ENCODE measurements around the gene TCF20. TPM values are rescaled to one million over a fixed set of nuclear protein-coding genes. Genes with fewer than 3 reads are reported as not detected.

Gene TCF20
- total RNA-seq, 4 donors from 2014 or later, result 9.9 to 14.4 (median 12.4) TPM

DNA sequence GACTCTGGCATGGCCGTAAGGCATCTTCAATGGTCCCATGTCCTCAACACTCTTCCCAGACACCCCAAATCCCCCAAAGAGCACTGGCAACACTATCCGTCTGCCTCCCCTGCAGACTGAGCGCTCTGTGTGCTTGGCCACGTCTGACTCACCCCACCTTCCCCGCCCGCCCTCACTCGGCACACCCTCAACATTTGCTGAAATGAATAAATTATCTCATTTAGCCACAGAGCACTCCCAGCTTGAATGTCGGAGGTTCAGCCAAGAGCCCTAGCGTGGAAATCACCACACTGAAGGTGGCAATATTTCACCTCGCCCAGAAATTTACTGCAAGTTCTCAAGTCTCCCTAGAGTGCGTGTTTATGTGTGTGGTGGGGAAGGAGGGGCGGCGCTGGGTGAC is 46.6 kb upstream of the TCF20 start:
- Histone ChIP-seq H3K9me3 (no peaks in the 10 kb centered on the region), H3K4me1 (no peaks in the 10 kb centered on the region), H3K36me3 (no peaks in the 10 kb centered on the region), H3K27me3 (peaks cover 13 to 21% (median 17%) of the 10 kb centered on the region in 3 donors), H3K27ac (no peak overlapping the region), H3K4me3 (no peak overlapping the region)
- in situ Hi-C loops (cut with MboI; ENCODE audit: low sequenced_read_pairs in 4 of 4), result no loop called here
- no peak for TF ChIP-seq CTCF (IDR thresholded peaks at IDR 0.05 in 4 of 5, conservative IDR thresholded peaks at IDR 0.05 in 1 of 5)
- TF ChIP-seq POLR2A (IDR thresholded peaks at IDR 0.05), result no peak
- intact Hi-C loops (cut with DNase I; ENCODE audit: low total_unique reads), result no loop called here
- DNase-seq (no peak), ATAC-seq (no peak)

DNA sequence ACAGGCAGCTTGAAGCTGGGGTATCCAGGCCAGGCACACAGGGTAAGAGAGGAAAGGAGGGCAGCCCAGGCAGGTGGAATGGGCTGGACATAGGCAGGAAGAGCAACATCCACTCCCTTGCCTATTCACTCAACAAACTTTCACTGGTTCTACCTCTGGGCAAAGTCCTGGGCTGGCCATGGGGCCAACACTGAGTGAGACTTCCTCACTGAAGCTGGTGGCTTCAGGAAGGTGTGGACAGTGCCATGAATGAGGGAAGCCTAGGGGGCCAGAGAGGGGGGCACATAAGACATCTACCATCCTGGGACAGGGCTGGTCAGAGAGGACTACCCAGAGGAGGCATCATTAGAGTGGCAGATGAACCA is 44.9 kb upstream of the TCF20 start:
- in situ Hi-C loops (cut with MboI; ENCODE audit: low sequenced_read_pairs in 4 of 4), result no loop called here

GRCh38 chr22:42314709-42315391 is 44.4 kb upstream of the TCF20 start:
- TF ChIP-seq CTCF (IDR thresholded peaks at IDR 0.05 in 4 of 5, conservative IDR thresholded peaks at IDR 0.05 in 1 of 5) (no peak), POLR2A (IDR thresholded peaks at IDR 0.05) (no peak)
- H3K27me3 ChIP-seq, result peaks cover 16 to 29% (median 21%) of the 10 kb centered on the region in 3 donors
- H3K27ac ChIP-seq, result no peak overlapping the region
- ATAC-seq (no peak), DNase-seq (no peak)
- H3K36me3 ChIP-seq, result no peaks in the 10 kb centered on the region
- H3K4me1 ChIP-seq, result no peaks in the 10 kb centered on the region
- no peak overlapping the region for H3K4me3 ChIP-seq
- intact Hi-C loops (cut with DNase I; ENCODE audit: low total_unique reads), result no loop called here
- H3K9me3 ChIP-seq, result no peaks in the 10 kb centered on the region
- in situ Hi-C loops (cut with MboI; ENCODE audit: low sequenced_read_pairs in 4 of 4), result no loop called here

More for the DNA sequence above, 44.9 kb upstream of the TCF20 start:
- Histone ChIP-seq H3K27me3 (peaks cover 16 to 29% (median 22%) of the 10 kb centered on the region in 3 donors), H3K27ac (no peak overlapping the region), H3K9me3 (no peaks in the 10 kb centered on the region), H3K36me3 (no peaks in the 10 kb centered on the region), H3K4me3 (no peak overlapping the region), H3K4me1 (no peaks in the 10 kb centered on the region)
- TF ChIP-seq POLR2A (IDR thresholded peaks at IDR 0.05) (no peak), CTCF (IDR thresholded peaks at IDR 0.05 in 4 of 5, conservative IDR thresholded peaks at IDR 0.05 in 1 of 5) (no peak)
- ATAC-seq, result no peak
- no peak for DNase-seq
- intact Hi-C loops (cut with DNase I; ENCODE audit: low total_unique reads), result no loop called here

DNA sequence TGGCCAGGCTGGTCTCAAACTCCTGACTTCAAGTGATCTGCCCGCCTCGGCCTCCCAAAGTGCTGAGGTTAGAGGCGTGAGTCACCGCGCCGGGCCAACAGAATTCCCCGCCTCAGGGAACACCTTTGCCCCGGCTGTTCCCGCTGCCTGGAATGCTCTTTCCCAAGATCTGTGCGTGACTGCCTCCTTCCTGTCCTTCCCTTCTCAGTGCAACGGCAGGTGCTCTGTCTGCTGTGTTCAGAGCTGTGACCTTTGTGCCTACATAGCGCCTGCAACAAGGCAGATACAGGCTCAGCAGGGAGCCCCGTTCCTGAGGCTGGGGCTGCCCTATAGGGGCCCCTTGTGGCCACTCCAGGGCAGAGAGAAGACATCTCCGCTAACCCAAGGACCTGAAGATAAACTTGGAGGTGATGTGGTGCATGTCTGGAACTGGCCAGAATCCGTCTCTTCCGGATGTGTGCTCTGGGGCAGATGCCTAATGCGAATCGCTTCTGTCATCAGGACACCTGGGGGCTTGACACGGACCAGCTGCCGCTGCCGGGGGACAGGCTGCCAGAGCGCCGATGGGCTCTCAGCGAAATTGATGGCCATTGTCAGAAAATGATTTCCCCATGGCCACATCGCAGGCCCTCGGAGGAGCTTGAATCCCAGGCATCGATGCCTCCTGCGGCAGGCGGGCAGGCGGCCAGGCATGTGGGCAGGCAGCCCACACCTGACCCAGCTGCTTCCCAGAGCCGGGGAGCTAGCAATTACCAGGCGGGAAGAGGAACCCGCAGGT is 43.5 kb upstream of the TCF20 start:
- Histone ChIP-seq H3K27ac (no peak overlapping the region), H3K4me1 (no peaks in the 10 kb centered on the region), H3K36me3 (no peaks in the 10 kb centered on the region), H3K9me3 (no peaks in the 10 kb centered on the region), H3K4me3 (no peak overlapping the region), H3K27me3 (peaks cover 16 to 29% (median 21%) of the 10 kb centered on the region in 3 donors)
- peak in 1 of 2 donors; percentile 21 for DNase-seq
- TF ChIP-seq POLR2A (IDR thresholded peaks at IDR 0.05) (no peak), CTCF (IDR thresholded peaks at IDR 0.05 in 4 of 5, conservative IDR thresholded peaks at IDR 0.05 in 1 of 5) (peak in 3 of 5 experiments; percentile 18 to 38 (median 22))
- ATAC-seq, result peak in 1 of 2 donors; percentile 44
- intact Hi-C loops (cut with DNase I; ENCODE audit: low total_unique reads) (no loop called here), in situ Hi-C loops (cut with MboI; ENCODE audit: low sequenced_read_pairs in 4 of 4) (no loop called here)
